B cell (primary cell): ENCODE data around the gene MCTP1. TPM values are rescaled to one million over a fixed set of nuclear protein-coding genes. Genes with fewer than 3 reads are reported as not detected.

ENCODE experiments used
- ATAC-seq: fragments of 200-7000 bp; cut with Tn5 transposase; one replicate; pipeline ENCODE4 v1.10.0; 2021; ENCODE audit warnings: low read depth, mild to moderate bottlenecking, moderate number of reproducible peaks, moderate library complexity
- CTCF ChIA-PET: fragments of 350-600 bp; sonication (Branson Sonifier 250); formaldehyde crosslinking; loops from one replicate; lab custom pipeline; 2021; ENCODE audit warnings: antibody characterized with exemption, inconsistent platforms; lab: Charles Lee
- POLR2A ChIA-PET: fragments of 350-600 bp; sonication (Branson Sonifier 250); formaldehyde crosslinking; loops from one replicate; lab custom pipeline; 2021; ENCODE audit warnings: antibody characterized with exemption; lab: Charles Lee
- DNase-seq: peaks from one replicate; pipeline ENCODE4 v3.0.0; 2013
- H2AFZ ChIP-seq: 2 replicates; pipeline ENCODE4 v1.6.1; 2012; ENCODE audit warnings: mild to moderate bottlenecking, low read depth, low read length; ENCODE audit not compliant: insufficient read depth, poor library complexity, severe bottlenecking
- H3K27ac ChIP-seq, 2 donors: 1 replicate in 1 of 2; 2 replicates in 1 of 2; pipeline ENCODE4 v1.5.1; 2012 to 2013; ENCODE audit warnings: low read length in 2 of 2, mild to moderate bottlenecking in 2 of 2, moderate library complexity in 1 of 2
- H3K27me3 ChIP-seq, 4 experiments: fragments of 200-600 bp in 1 of 4; sonication (generic) in 1 of 4; replicated peaks in 1 of 4; 1 replicate in 2 of 4; 2 replicates in 2 of 4; pipeline versions ENCODE4 v1.6.1 to v1.7.0; 2013 to 2016; ENCODE audit warnings: low read length in 3 of 4, mild to moderate bottlenecking in 2 of 4, mixed read lengths in 1 of 4, moderate library complexity in 1 of 4; ENCODE audit not compliant: insufficient read depth in 4 of 4, control insufficient read depth in 3 of 4; ENCODE audit errors: control extremely low read depth in 1 of 4
- H3K36me3 ChIP-seq, 2 experiments: replicated peaks in 1 of 2; 1 replicate in 1 of 2; 2 replicates in 1 of 2; pipeline versions ENCODE4 v1.6.1 to v1.7.1; 2013; ENCODE audit warnings: low read length in 1 of 2; ENCODE audit not compliant: insufficient read depth in 2 of 2, control insufficient read depth in 1 of 2; ENCODE audit errors: control extremely low read depth in 1 of 2, extremely low read depth in 1 of 2
- H3K4me1 ChIP-seq, 2 donors: fragments of 200-600 bp in 1 of 2; sonication (generic) in 1 of 2; 1 replicate in 1 of 2; 2 replicates in 1 of 2; pipeline versions ENCODE4 v1.5.1 to v1.6.1; 2013 to 2017; ENCODE audit warnings: low read length in 2 of 2; ENCODE audit not compliant: control insufficient read depth in 2 of 2, insufficient read depth in 2 of 2
- H3K4me2 ChIP-seq: replicated peaks from 2 replicates; pipeline ENCODE3; 2012; ENCODE audit warnings: mild to moderate bottlenecking, low read depth, low read length; ENCODE audit not compliant: poor library complexity, severe bottlenecking
- H3K4me3 ChIP-seq, 5 experiments: fragments of 200-600 bp in 1 of 5; sonication (generic) in 1 of 5; 1 replicate in 3 of 5; 2 replicates in 2 of 5; pipeline versions ENCODE4 v1.5.1 to v1.7.0; 2011 to 2016; ENCODE audit warnings: low read length in 4 of 5, mild to moderate bottlenecking in 4 of 5, low read depth in 2 of 5, control low read depth in 1 of 5, moderate library complexity in 1 of 5; ENCODE audit not compliant: insufficient read depth in 1 of 5; ENCODE audit errors: control extremely low read depth in 1 of 5, extremely low read depth in 1 of 5
- H3K79me2 ChIP-seq: fragments of 200-600 bp; sonication (generic); one replicate; pipeline ENCODE4 v1.6.0; 2016; ENCODE audit warnings: low read length; ENCODE audit not compliant: control insufficient read depth, insufficient read depth
- H3K9ac ChIP-seq: fragments of 200-600 bp; sonication (generic); 2 replicates; pipeline ENCODE4 v1.6.1; 2017; ENCODE audit warnings: mild to moderate bottlenecking, low read length, moderate library complexity
- H3K9me3 ChIP-seq, 3 donors: one replicate each; pipeline versions ENCODE4 v1.6.1 to v1.7.1; 2013; ENCODE audit warnings: low read length in 2 of 3; ENCODE audit not compliant: control insufficient read depth in 2 of 3, insufficient read depth in 1 of 3; ENCODE audit errors: control extremely low read depth in 1 of 3
- H4K20me1 ChIP-seq: 2 replicates; pipeline ENCODE4 v1.6.0; 2012; ENCODE audit warnings: mild to moderate bottlenecking, low read length; ENCODE audit not compliant: insufficient read depth, control insufficient read depth, poor library complexity, severe bottlenecking
- H3K27ac Mint-ChIP-seq: one replicate; pipeline ENCODE4 v1.8.0; 2021; ENCODE audit warnings: mixed read lengths
- H3K27me3 Mint-ChIP-seq: one replicate; pipeline ENCODE4 v1.8.0; 2021; ENCODE audit warnings: mixed read lengths
- H3K4me1 Mint-ChIP-seq: one replicate; pipeline ENCODE4 v1.8.0; 2021; ENCODE audit warnings: mixed read lengths
- H3K4me3 Mint-ChIP-seq: one replicate; pipeline ENCODE4 v1.8.0; 2021; ENCODE audit warnings: mixed read lengths
- H3K9me3 Mint-ChIP-seq: one replicate; pipeline ENCODE4 v1.8.0; 2022; ENCODE audit warnings: mixed read lengths; ENCODE audit not compliant: insufficient read depth
- EZH2 ChIP-seq: IDR thresholded peaks from 2 replicates; pipeline ENCODE4 v1.6.1; 2012; ENCODE audit warnings: borderline replicate concordance, low read depth, mild to moderate bottlenecking, moderate library complexity, low read length; ENCODE audit not compliant: insufficient read depth, poor library complexity, severe bottlenecking
- WGBS: methylation state at CpG from one replicate; pipeline ENCODE4 v1.1.5; 2013; ENCODE audit warnings: missing lambda C conversion rate; ENCODE audit not compliant: insufficient coverage; 5-methylcytosine and 5-hydroxymethylcytosine counted together
- intact Hi-C: fragments of 100-400 bp; cut with micrococcal nuclease; formaldehyde crosslinking; loops from one replicate; pipeline ENCODE4 v1.10.0; 2022
- polyA plus RNA-seq: library from polyadenylated mRNA; depleted of rRNA; stranded (reverse); fragments of >200 nt; gene quantifications from 2 replicates; pipeline ENCODE4 v1.2.3, GENCODE V29; 2012
- total RNA-seq, 2 donors: library from RNA; stranded (reverse); fragments of 120-200 nt in 1 of 2; gene quantifications; 1 replicate in 1 of 2; 2 replicates in 1 of 2; pipeline versions ENCODE4 v1.2.3 to v1.2.4, GENCODE V29; 2013 to 2022
- TF ChIP-seq, protein P1 (sequence below): fragments of 200-600 bp; IDR thresholded peaks from one replicate; pipeline ENCODE4 v1.8.0; 2022; ENCODE audit warnings: antibody characterized with exemption, mild to moderate bottlenecking

The MCTP1 gene
- total and polyA plus RNA-seq, 2 donors (not counting 1 experiment from before 2014, with no cell fraction given), result 0.42 to 2.5 TPM

DNA sequence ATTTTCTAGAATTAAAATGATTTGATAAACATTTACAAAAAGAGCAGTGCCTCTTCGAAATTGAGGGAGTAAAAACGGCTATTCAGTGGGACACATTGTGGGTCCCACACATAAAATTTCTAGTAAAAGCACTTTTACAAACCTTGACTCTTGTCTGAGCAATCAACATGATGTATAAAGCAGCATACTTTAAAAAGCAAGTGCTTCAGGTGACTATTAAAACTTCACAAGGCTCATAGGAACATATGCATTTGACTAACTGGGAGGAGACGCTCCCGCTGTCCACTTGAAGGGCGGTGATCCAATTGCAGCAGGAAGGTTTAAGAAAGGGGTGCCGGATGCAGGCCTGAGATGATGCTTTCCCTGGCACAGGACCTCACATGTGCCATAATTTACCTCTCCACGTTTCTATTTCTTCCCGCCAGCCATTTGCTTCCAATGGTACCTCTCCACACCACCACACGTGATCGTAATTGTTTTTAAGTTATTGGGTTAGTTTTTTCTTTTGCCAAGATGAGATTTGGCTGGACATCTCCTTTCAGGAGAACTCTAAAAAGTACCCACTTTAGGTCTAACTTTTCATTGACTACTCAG lies 1.8 kb downstream of the MCTP1 start:
- H3K4me3 ChIP-seq, result no peak overlapping the region

DNA sequence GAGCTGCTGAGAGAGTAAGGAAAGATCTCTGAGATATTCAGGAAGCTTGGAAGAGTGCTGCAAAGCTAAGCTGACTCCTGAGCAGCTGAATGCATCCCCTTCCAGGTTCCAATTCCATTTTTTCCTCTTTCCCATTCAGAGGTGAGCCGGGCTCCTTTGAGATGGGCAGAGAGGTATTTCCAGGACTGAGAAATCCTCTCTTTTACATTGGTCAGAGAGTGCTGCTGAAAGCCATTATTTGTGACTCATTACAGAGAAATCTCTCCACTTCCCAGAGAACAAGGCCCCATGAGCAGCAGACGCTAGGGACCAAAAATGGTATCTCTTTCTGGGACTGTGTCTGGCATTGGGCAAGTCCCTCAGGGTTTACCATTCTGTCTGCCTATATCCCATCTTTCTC lies 3.7 kb downstream of the MCTP1 start:
- Histone ChIP-seq H3K79me2 (no peaks in the 10 kb centered on the region), H3K9ac (no peak overlapping the region), H3K4me1 (peaks cover 18 to 22% of the 10 kb centered on the region in 2 donors), H4K20me1 (no peaks in the 10 kb centered on the region), H3K36me3 (no peaks in the 10 kb centered on the region), H3K27ac (no peak overlapping the region), H3K4me2 (no peak overlapping the region), H2AFZ (no peak overlapping the region), H3K27me3 (peaks cover 2 to 44% (median 33%) of the 10 kb centered on the region in 4 experiments), H3K4me3 (no peak overlapping the region), H3K9me3 (peaks cover 0 to 3% (median 0%) of the 10 kb centered on the region in 3 donors)
- Mint-ChIP-seq H3K4me3 (no peak overlapping the region), H3K9me3 (no peaks in the 10 kb centered on the region), H3K4me1 (peaks cover 11% of the 10 kb centered on the region), H3K27ac (no peak overlapping the region), H3K27me3 (peaks cover 40% of the 10 kb centered on the region)
- ATAC-seq (no peak), DNase-seq (no peak)
- WGBS, result no CpG with 5 or more reads among the region's 2 CpGs
- TF ChIP-seq EZH2, result no peak
- TF ChIP-seq, protein P1, sequence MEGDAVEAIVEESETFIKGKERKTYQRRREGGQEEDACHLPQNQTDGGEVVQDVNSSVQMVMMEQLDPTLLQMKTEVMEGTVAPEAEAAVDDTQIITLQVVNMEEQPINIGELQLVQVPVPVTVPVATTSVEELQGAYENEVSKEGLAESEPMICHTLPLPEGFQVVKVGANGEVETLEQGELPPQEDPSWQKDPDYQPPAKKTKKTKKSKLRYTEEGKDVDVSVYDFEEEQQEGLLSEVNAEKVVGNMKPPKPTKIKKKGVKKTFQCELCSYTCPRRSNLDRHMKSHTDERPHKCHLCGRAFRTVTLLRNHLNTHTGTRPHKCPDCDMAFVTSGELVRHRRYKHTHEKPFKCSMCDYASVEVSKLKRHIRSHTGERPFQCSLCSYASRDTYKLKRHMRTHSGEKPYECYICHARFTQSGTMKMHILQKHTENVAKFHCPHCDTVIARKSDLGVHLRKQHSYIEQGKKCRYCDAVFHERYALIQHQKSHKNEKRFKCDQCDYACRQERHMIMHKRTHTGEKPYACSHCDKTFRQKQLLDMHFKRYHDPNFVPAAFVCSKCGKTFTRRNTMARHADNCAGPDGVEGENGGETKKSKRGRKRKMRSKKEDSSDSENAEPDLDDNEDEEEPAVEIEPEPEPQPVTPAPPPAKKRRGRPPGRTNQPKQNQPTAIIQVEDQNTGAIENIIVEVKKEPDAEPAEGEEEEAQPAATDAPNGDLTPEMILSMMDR, result no peak
- intact Hi-C loops, result no loop called here
- ChIA-PET CTCF (no interaction called here), POLR2A (no interaction called here)

More for the DNA sequence above, 1.8 kb downstream of the MCTP1 start:
- H3K27ac ChIP-seq, result no peak overlapping the region
- H3K4me2 ChIP-seq, result peak overlapping the region; percentile 85
- no peaks in the 10 kb centered on the region for H4K20me1 ChIP-seq
- no peak overlapping the region for H3K9ac ChIP-seq
- Mint-ChIP-seq H3K9me3 (no peaks in the 10 kb centered on the region), H3K4me1 (peaks cover 11% of the 10 kb centered on the region), H3K4me3 (peak overlapping the region; percentile 80), H3K27ac (no peak overlapping the region), H3K27me3 (peaks cover 51% of the 10 kb centered on the region)
- no peaks in the 10 kb centered on the region for H3K36me3 ChIP-seq
- peaks cover 0 to 3% (median 0%) of the 10 kb centered on the region in 3 donors for H3K9me3 ChIP-seq
- ATAC-seq (no peak), DNase-seq (no peak)
- TF ChIP-seq EZH2, result no peak
- TF ChIP-seq, protein P1, result no peak
- peak overlapping the region; percentile 74 for H2AFZ ChIP-seq
- peaks cover 18 to 22% of the 10 kb centered on the region in 2 donors for H3K4me1 ChIP-seq
- H3K27me3 ChIP-seq, result peaks cover 2 to 44% (median 33%) of the 10 kb centered on the region in 4 experiments
- intact Hi-C loops, result no loop called here
- CTCF ChIA-PET, result no interaction called here
- POLR2A ChIA-PET, result no interaction called here
- no peaks in the 10 kb centered on the region for H3K79me2 ChIP-seq
- WGBS, result no CpG with 5 or more reads among the region's 10 CpGs
